GM12874 (cell line): ENCODE data around the gene EXOSC9.

Experiments used
- TF ChIP-seq, protein P1 (sequence below): IDR thresholded peaks from 2 replicates; pipeline ENCODE4 v1.5.1; 2011; ENCODE audit warnings: low read depth, mild to moderate bottlenecking, control low read depth, low read length, moderate library complexity; ENCODE audit not compliant: insufficient read depth

Gene EXOSC9

DNA sequence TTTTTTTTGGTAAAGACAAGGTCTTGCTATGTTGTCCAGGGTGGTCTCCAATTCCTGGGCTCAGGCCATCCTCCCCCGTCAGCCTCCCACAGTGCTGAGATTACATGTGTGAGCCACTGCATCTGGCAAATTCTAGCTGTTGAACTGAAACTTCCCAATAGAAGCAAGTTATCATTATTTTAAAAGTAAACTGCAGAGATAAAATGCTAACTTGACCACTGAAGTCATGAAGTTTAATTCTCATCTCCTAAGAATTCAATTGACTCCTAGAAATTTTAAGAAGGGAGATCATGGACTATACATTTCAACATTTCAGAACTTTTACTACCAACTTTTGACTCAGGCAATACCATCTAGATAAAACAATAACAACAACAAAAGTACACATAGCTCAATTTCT, 11.7 kb upstream of the EXOSC9 start:
- TF ChIP-seq, protein P1, sequence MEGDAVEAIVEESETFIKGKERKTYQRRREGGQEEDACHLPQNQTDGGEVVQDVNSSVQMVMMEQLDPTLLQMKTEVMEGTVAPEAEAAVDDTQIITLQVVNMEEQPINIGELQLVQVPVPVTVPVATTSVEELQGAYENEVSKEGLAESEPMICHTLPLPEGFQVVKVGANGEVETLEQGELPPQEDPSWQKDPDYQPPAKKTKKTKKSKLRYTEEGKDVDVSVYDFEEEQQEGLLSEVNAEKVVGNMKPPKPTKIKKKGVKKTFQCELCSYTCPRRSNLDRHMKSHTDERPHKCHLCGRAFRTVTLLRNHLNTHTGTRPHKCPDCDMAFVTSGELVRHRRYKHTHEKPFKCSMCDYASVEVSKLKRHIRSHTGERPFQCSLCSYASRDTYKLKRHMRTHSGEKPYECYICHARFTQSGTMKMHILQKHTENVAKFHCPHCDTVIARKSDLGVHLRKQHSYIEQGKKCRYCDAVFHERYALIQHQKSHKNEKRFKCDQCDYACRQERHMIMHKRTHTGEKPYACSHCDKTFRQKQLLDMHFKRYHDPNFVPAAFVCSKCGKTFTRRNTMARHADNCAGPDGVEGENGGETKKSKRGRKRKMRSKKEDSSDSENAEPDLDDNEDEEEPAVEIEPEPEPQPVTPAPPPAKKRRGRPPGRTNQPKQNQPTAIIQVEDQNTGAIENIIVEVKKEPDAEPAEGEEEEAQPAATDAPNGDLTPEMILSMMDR, result no peak

DNA sequence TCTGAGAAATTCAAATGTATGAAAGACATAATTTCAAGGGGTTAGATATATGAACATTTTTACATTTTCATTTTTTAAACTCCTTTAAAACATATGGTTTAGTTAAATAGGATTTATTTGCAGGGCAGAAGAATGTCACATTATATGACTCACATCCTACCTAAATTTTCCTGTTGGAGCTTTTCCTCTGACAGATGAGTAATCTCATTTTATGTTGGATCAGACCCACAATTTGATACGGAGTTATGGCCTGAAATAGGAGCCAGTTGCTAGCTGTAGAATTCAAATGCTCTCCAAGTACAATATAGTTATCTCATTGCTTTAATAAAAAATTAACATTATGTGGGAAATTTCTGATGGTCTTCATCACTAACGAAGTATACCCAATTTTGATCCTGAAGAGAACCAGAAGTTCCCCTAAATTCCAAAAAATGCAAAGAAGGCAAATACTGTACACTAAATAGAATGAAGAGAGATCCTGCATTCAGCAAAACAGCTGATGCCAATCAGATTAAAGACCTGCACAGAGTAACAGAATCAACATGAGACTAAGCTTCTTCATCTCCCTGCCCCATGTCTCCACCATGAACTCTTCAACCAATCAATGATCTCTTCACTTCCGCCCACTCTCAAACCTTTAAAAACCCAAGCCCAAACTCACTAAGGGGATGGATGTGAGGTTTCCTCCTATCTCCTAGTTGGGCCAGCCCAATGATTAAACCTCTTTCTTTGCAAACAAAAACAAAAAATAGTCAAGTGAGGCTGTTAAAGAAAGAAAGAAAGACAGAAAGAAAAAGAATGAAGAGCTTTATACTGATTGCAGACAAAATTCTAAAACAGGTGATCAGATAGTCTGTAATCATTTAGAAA, 10.9 kb upstream of the EXOSC9 start:
- TF ChIP-seq, protein P1, result no peak

DNA sequence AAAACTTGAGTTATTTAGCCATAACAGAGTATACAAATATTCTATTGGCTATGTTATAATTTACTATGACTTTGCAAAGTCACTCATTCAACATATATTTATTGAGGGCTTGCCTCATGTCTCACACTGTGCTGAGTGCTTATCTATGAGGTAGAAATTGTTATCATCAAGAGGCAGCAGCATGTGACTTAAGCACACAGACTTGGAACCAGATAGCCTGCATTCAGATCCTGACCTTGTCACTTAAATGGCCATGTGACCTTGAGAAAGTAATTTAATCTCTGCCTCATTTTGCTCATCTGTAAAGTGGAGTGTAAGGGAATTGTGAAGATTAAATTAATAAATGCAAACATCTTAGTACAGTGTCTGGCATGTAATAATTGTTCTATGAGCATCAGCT, 10.1 kb upstream of the EXOSC9 start:
- TF ChIP-seq, protein P1, result no peak

DNA sequence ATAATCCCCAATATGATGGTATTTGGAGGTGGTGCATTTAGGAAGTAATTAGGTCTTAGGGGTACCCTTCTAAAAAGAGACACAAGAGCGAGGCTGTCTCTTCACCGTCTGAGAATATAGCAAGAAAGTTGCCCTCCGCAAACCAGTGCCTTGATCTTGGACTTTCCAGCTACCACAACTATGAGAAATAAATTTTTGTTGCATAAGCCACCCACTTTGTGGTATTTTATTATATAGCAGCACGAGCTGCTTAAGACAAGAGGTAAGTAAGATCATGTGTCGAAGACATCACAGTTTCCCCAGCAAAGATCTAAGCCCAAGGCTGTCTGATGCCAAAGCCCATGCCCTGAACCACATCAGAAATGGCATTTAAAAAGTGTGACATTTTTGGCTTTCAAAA, 9.6 kb upstream of the EXOSC9 start:
- TF ChIP-seq, protein P1, result no peak

DNA sequence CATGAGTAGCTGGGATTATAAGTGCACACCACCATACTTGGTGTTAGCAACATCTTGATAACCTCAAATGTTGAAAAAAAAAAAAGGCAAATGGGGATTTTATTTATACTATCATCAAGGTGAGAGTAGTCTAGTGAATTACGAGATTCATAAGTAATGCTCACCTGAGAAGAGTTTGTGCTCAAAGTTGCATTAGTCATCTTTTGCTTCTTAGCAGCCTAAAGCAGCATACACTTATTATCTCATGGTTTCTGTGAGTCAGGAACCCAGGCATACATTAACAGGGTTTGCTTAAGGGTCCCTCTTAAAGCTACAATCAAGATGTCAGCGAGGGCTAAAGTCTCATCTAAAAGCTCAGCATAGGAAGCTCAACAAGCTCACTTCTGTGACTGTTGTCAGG, 8.2 kb upstream of the EXOSC9 start:
- TF ChIP-seq, protein P1, result no peak

DNA sequence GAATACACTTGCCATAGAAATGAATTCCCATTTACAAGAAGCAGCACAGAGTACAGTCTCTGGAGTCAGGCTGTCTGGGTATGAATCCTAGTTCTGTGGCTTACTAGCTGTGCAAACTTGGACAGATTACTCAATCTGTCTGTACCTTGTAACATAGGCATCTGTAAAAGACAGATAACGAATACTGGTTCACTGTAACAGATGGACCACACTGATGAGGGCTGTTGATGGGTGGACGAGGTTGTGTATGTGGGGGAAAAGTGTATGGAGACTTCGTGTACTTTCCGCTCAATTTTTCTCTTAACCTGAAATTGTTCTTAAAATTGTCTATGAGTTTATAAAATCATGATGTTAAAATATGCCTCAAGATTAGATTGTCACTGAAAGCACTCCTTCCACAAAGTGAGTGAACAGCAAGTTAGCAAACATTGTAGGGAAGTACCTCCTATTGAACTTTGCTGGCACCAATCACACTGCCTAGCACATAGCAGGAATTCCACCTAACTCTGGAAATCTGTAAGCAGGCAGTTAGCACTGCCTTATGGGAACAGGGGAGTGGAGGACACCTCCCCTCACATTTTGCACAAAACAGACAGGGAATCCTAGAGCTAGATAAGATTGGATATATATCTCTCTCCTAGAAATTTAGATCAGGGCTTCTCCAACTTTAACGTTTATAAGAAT, 6.5 kb upstream of the EXOSC9 start:
- TF ChIP-seq, protein P1, result no peak

DNA sequence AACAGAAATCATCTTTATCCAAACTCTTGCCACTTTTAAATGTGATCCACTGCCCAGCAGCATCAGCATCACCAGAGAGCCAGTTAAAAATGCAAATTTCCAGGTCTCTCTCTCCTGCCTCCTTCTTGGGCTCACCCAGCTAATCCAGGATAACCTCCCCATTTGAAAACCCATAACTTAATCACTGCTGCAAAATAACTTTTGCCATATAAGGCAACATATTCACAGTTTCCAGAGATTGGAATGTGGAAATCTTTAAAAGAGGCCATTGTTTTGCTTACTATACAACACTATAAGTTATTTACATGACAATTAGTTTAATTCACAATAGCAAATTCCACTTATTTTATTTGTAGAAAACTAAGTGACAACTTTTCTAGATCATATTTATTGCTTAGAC, 4.8 kb upstream of the EXOSC9 start:
- TF ChIP-seq, protein P1, result no peak
